HG02938 (cell line): ENCODE data around the gene CABP1.
"Not testable (repeated sequence)": the region's sequence is repeated elsewhere in the genome, so short reads cannot be mapped to it uniquely, and the experiment has no call there.

Experiments
- ATAC-seq: cut with Tn5 transposase; IDR thresholded peaks from one replicate; pipeline ENCODE4 v1.9.1; 2021; ENCODE audit warnings: mild to moderate bottlenecking, moderate library complexity; ENCODE audit not compliant: unreplicated experiment

Gene CABP1

DNA sequence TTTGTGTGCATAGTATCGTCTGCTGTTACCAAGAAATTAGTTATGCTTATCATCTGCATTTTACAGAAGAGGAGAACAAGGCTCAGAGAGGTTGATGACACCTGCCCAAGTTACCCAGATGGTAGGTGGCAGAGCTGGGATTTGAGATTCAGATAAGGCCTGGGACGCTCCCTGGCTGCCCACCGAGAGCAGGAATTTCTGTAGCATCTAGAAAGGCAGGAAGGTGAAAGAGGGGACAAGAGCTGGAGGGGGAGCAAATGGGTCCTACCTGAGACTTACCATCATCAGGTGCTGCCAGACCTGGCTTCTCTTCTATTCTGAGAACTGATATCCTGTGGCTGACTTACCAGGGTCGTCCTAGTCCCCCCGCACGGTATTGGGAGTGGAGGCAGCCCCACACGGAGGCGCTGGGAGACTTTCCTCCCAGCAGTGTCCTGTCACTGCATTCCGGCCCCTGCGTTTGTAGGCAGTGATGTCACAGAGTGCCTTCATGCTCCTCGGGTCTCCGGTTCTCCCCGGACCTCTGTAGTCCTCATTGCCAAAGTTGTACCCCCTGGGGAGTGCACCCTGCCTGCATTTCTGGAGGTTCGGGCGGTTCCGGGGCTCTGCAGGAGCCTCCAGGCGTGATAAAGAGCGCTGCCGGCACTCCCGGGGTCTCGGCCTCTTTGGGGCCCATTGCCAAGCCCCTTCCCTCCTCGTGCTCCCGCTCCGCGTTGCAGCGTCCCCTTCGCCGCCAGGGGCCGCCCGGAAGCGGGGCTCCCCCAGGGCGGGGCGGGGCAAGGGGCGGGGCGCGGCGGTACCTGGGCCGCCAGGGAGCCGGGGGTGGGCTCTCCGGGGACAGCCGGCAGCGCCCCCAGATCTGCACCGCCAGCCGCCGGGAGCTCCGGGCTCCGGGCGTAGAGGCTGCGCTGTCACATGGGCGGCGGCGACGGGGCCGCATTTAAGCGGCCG, at the start of gene CABP1:
TSS of gene CABP1 (plus strand) at position 856 of the 951 bp plus-strand sequence. CDS start at position 916, 60 bp downstream.
- peak; percentile 58 for ATAC-seq

DNA sequence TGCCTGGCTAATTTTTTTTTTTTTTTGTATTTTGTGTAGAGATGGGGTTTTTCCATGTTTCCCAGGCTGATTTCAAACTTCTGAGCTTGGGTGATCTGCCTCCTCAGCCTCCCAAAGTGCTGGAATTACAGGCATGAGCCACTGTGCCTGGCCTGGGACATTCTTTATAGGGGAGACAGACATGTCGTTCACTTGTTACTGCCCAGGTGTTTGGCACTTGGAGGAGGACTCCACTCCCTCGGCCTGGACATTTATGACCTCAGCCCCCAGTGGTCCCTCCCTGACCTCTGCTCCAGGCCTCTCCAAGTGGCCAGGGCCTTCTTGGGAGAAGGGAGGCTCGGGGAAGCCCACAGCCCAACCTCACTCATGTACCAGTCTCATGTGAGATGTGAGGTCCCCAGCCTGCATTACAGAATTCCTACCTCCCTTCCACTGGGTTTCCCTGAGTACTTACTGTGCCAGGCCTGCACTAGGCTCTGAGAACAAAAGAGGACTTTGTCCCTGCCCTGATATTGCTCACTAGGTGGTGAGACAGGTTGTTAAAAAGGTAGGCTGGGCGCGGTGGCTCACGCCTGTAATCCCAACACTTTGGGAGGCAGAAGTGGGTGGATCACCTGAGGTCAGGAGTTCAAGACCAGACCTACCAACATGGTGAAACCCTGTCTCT, 49.6 kb upstream of the CABP1 start:
- no peak for ATAC-seq

DNA sequence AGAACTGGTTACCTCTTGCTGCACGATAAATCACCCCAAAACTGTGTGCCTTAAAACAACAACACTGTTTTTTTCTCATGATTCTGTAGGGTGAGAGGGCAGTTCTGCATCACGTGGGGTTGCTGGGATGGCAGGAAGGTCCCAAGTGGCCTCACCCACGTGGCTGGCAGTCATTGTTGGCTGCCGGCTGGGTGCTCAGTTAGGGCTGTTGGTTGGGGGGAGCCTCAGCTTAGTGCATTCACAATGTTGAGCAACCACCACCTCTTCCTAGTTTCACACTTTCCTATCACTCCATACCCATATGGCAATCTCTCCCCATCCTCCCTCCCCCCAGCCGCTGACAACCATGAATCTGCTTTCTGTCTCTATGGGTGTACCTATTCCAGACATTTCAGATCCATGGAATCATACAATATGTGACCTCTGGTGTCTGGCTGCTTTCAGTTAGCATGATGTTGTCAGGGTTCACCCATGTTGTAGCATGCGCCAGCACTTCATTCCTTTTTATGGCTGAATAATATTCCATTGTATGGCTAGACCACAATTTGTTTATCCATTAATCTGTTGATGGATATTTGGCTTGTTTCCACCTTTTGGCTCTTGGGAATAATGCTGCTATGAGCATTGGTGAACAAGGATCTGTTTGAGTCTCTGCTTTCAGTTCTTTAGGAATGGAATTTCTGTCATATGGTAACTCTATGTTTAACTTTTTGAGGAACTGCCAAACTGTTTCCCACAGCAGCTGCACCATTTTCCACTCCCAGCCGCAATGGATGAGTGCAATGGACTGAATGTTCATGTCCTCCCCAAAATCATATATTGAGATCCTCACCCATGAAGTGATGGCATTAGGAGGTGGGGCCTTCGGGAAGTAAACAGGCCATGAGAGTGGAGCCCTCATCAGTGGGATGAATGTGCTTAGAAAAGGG, 48.0 kb upstream of the CABP1 start:
- no peak for ATAC-seq

- no peak for ATAC-seq
Measured at GRCh38 chr12:120596901-120597300, 43.5 kb upstream of the CABP1 start.

- no peak for ATAC-seq
Measured at GRCh38 chr12:120597861-120598260, 42.6 kb upstream of the CABP1 start.

GRCh38 chr12:120598674-120599463, 41.6 kb upstream of the CABP1 start:
- no peak for ATAC-seq

GRCh38 chr12:120599672-120600552, 40.5 kb upstream of the CABP1 start:
- ATAC-seq = no peak

GRCh38 chr12:120602416-120602815, 38.0 kb upstream of the CABP1 start:
- ATAC-seq = not testable (repeated sequence)

GRCh38 chr12:120610560-120610959, 29.9 kb upstream of the CABP1 start:
- ATAC-seq = no peak

GRCh38 chr12:120611534-120611933, 28.9 kb upstream of the CABP1 start:
- ATAC-seq = not testable (repeated sequence)

GRCh38 chr12:120614848-120615247, 25.6 kb upstream of the CABP1 start:
- no peak for ATAC-seq

DNA sequence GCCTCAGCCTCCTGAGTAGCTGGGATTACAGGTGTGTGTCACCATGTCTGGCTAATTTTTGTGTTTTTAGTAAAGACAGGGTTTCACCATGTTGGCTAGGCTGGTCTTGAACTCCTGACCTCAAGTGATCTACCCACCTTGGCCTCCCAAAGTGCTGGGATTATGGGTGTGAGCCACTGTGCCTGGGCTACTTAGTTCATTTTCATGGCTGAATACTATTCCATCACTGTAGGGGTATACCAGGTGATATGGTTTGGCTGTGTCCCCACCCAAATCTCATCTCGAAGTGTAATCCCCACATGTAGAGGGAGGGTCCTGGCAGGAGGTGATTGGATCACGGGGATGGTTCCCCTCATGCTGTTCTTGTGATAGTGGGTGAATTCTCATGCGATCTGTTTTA, 23.2 kb upstream of the CABP1 start:
- not testable (repeated sequence) for ATAC-seq

DNA sequence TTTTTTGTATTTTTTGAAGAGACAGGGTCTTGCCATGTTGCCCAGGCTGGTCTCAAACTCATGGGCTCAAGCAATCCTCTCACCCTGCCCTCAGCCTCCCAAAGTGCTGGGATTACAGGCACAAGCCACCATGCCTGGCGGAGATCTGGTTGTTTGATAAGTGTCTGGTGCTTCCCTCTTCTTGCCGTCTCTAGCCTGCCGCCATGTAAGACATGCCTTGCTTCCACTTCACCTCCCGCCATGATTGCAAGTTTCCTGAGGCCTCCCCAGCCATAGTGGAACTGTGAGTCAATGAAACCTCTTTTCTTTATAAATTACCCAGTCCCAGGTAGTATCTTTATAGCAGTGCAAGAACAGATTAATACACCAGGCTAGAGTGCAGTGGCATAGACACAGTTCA, 22.7 kb upstream of the CABP1 start:
- not testable (repeated sequence) for ATAC-seq

DNA sequence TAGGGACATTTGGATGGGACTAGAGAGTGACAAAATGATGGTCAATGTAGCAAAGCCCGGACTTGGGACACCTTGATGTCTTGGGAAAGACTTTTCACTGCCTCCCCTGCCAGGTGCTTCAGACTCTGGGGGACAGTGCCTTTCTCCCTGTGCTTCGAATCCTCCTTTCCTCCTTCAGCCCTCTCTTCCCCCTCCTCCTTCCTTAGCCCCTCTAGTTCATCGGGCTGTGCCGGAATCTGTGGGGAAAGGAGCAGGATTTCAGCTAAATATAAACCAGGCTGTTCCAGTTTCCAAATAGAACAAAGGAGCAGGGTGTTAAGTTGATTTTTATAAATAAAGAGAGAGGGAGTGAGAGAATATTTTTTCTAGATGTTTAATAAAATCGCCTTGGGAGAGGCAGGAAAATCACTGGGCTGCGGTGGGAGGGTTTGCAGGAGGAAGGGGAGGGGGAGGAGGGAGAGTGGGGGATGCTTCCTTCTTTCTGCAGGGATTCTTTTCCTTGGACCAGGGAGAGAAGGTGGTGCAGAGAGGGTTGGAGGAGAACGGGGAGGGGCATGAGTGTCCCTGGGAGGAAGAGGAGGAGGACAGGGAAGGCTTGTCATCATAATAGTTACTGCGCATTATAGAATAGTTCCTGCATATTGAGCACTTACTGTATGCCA, 21.3 kb upstream of the CABP1 start:
- no peak for ATAC-seq

DNA sequence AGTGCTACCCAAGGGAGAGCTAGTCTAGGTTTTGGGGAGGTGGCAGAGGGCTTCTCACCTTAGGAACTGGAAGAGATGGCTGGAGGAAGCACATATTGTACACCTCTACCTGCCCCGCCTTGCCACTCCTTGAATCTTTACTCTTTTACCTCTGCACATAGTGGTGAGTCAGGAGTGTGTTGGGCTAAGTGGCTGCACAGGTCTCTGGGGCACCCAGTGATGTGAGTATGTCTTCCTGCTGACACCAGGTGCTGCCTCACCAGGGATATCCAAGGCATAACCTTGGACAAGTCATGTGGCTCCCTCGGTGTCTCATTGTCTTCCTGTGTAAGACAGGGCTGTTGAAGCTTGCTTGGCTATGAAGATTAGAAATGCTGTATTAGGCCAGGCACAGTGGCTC, 19.8 kb upstream of the CABP1 start:
- ATAC-seq = no peak

DNA sequence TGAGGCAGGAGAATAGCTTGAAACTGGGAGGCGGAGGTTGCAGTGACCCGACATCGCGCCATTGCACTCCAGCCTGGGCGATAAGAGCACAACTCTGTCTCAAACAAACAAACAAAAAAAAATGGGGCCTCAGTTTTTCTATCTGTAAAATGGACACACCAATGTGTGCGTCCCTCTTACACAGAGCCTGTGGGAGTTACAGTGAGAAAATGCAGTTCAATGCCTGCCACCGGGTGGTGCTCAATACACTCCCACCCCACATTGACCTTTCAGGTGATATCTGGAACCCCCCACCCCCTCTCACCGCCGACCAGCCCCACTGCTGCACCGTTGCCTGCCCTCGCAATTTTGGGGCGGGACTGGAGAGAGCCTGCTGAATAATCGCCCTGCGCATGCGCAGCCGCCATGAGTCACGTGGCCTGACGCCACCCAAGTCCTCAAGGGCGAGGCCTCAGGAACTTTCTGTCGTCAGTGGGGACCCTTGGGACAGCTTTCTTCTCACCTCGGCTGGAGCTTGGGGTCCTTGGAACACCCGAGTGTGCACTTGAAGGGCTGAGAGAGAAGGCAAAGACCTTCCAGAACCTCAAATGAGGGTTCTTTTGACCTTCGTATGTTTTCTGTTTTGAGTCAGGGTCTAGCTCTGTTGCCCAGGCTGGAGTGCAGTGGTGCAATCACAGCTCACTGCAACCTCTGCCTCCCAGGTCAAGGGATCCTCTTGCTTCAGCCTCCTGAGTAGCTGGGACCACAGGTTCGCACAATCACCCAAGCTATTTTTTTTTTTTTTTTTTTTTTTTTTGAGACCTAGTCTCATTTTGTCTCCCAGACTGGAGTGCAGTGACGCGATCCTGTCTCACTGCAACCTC, 14.6 kb upstream of the CABP1 start:
- ATAC-seq = no peak

- ATAC-seq = no peak
Measured at GRCh38 chr12:120628919-120629318, 11.5 kb upstream of the CABP1 start.
